DOHH2 (cell line): ENCODE results near the gene NEURL3.

ENCODE experiments used
- EZH2phosphoT487 ChIP-seq: fragments of 200-600 bp; sonication (generic); IDR thresholded peaks from 2 replicates; pipeline ENCODE4 v1.6.1; 2017; ENCODE audit warnings: borderline replicate concordance, mild to moderate bottlenecking, antibody characterized with exemption, low read length, moderate library complexity, mixed read lengths
- TF ChIP-seq, protein P1 (sequence below): fragments of 200-600 bp; sonication (generic); IDR thresholded peaks from one replicate; pipeline ENCODE4 v1.5.1; 2014; ENCODE audit warnings: antibody characterized with exemption, mild to moderate bottlenecking, low read depth, low read length; ENCODE audit not compliant: poor library complexity, severe bottlenecking

DNA sequence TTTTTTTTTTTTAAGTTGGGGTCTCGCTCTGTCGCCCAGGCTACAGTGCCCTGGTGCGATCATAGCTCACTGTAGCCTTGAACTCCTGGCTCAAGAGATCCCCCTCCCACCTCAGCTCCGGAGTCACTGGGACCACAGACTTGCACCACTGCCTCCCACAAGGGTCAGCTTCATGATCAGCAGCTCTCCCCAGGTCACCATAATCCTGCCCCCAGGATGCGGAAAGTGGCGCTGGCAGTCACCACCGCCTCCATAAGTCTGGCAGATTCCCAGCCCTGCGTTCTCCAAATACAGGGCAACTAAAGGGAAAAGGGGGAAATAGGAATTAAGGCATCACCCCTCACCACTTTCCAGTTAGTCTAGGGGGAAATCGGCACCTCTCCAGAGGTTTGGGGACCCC is 26.2 kb upstream of the NEURL3 start:
- TF ChIP-seq, protein P1, sequence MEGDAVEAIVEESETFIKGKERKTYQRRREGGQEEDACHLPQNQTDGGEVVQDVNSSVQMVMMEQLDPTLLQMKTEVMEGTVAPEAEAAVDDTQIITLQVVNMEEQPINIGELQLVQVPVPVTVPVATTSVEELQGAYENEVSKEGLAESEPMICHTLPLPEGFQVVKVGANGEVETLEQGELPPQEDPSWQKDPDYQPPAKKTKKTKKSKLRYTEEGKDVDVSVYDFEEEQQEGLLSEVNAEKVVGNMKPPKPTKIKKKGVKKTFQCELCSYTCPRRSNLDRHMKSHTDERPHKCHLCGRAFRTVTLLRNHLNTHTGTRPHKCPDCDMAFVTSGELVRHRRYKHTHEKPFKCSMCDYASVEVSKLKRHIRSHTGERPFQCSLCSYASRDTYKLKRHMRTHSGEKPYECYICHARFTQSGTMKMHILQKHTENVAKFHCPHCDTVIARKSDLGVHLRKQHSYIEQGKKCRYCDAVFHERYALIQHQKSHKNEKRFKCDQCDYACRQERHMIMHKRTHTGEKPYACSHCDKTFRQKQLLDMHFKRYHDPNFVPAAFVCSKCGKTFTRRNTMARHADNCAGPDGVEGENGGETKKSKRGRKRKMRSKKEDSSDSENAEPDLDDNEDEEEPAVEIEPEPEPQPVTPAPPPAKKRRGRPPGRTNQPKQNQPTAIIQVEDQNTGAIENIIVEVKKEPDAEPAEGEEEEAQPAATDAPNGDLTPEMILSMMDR = no peak
- TF ChIP-seq EZH2phosphoT487 = no peak
